ENCODE results near the gene EPS8L2. TPM values are rescaled to one million over a fixed set of nuclear protein-coding genes. Genes with fewer than 3 reads are reported as not detected.

Gene EPS8L2
- total and polyA plus RNA-seq, 2 of the 4 experiments (the other 2 are of a cell fraction) = 17.2 to 39.4 TPM

- peak overlapping the region; percentile 91 for H2AK5ac ChIP-seq (ENCODE audit: low read depth, low read length)
Measured at GRCh38 chr11:699753-700152, 6.3 kb upstream of the EPS8L2 start.

More at GRCh38 chr11:699753-700152, 6.3 kb upstream of the EPS8L2 start:
- H3K14ac ChIP-seq (replicated peaks; ENCODE audit: low read depth, low read length) = 0 out of 2 replicates have a peak overlapping the region, but pooled peaks have one; percentile 23
- H3K4me3 ChIP-seq (ENCODE audit: insufficient read depth, low read depth, low read length) = no peak overlapping the region
- peak overlapping the region; percentile 60 for H3K23ac ChIP-seq (ENCODE audit: low read depth, low read length)
- intact Hi-C loops (cut with micrococcal nuclease) (no loop called here), dilution Hi-C loops (cut with HindIII; ENCODE audit: low sequenced_read_pairs, unreplicated experiment) (no loop called here), in situ Hi-C loops (cut with MboI; ENCODE audit: low sequenced_read_pairs) (no loop called here)
- H2BK20ac ChIP-seq (ENCODE audit: low read depth, low read length) = no peak overlapping the region
- H4K8ac ChIP-seq (ENCODE audit: low read depth in 2 of 2, low read length in 2 of 2) = no peak overlapping the region
- H4K5ac ChIP-seq (ENCODE audit: low read depth, low read length) = no peak overlapping the region
- peak overlapping the region; percentile 7 for H2BK5ac ChIP-seq (ENCODE audit: low read depth, low read length, poor library complexity, severe bottlenecking)
- H3K4me2 ChIP-seq (ENCODE audit: low read depth, low read length) = no peak overlapping the region
- no peak for DNase-seq
- no peak for TF ChIP-seq ELK1 (IDR thresholded peaks at IDR 0.05; ENCODE audit: borderline replicate concordance, low read depth, low read length)
- TF ChIP-seq RCOR1 (IDR thresholded peaks at IDR 0.05; ENCODE audit: insufficient replicate concordance, low read length) = no peak
- TF ChIP-seq CEBPB (IDR thresholded peaks at IDR 0.05; ENCODE audit: low read depth, low read length) = no peak
- ChIA-PET CTCF (interaction anchor here (0.5 kb wide), 1 partner anchor 69 kb away, joined by 3 read pairs; no protein-coding TSS in a partner anchor), POLR2A (ENCODE audit: unreplicated experiment) (no interaction called here)
- peaks cover 21 to 57% of the 10 kb centered on the region in 2 experiments for H3K79me1 ChIP-seq (ENCODE audit: low read depth in 1 of 2, low read length in 2 of 2)
- no peak overlapping the region for H3K56ac ChIP-seq (ENCODE audit: extremely low read depth, insufficient read depth, low read length)
- H3K9me1 ChIP-seq (ENCODE audit: insufficient read depth, low read length) = peaks cover 18% of the 10 kb centered on the region
- H4K91ac ChIP-seq (ENCODE audit: insufficient read depth, low read depth, low read length) = peak overlapping the region; percentile 34; the same call in 1 of the 2 replicates
- H3K18ac ChIP-seq (ENCODE audit: low read depth, low read length) = no peak overlapping the region
- H3K27me3 ChIP-seq (ENCODE audit: control insufficient read depth, insufficient read depth, low read length) = no peaks in the 10 kb centered on the region
- no TSS peak for BruUV-seq (replicated peaks)
- H3K4me1 ChIP-seq (ENCODE audit: control insufficient read depth, insufficient read depth, low read length) = peaks cover 24% of the 10 kb centered on the region
- peak overlapping the region; percentile 24 for H2AFZ ChIP-seq (replicated peaks; ENCODE audit: low read length, poor library complexity)
- no peak overlapping the region for H2BK120ac ChIP-seq (ENCODE audit: low read depth, low read length)
- H3K4ac ChIP-seq (ENCODE audit: low read depth, low read length) = peak overlapping the region; percentile 59
- no peak for ATAC-seq (ENCODE audit: low read depth)
- H2BK15ac ChIP-seq (ENCODE audit: low read depth, low read length) = no peak overlapping the region
- peak overlapping the region; percentile 3; the same call in 1 of the 2 replicates for H3K27ac ChIP-seq (ENCODE audit: insufficient read depth, low read length)
- H4K20me1 ChIP-seq (ENCODE audit: insufficient read depth, low read length) = peaks cover 24% of the 10 kb centered on the region
- peaks cover 20% of the 10 kb centered on the region; the same call in 1 of the 2 replicates for H3K36me3 ChIP-seq (ENCODE audit: control insufficient read depth, insufficient read depth, low read length)
- WGBS, 2 experiments (ENCODE audit: extremely low coverage in 2 of 2, insufficient read length in 1 of 2) = no CpG with 5 or more reads among the region's 1 CpG
- no peaks in the 10 kb centered on the region for H3K9me3 ChIP-seq (ENCODE audit: control insufficient read depth, insufficient read depth, low read length)
- H2AK9ac ChIP-seq (replicated peaks; ENCODE audit: low read depth, low read length, poor library complexity) = peak overlapping the region; percentile 33
- no peak overlapping the region for H3K9ac ChIP-seq (ENCODE audit: low read depth, low read length)
